HFF-Myc (cell line): Measurements from ENCODE around the gene MDM2.
A peak's percentile ranks its signal among the peaks of the same experiment; 100 is the strongest.
"Not testable (repeated sequence)": the region's sequence is repeated elsewhere in the genome, so short reads cannot be mapped to it uniquely, and the experiment has no call there.

Experiments
- DNase-seq: peaks from one replicate; pipeline ENCODE4 v3.0.0-alpha.2; 2011; ENCODE audit warnings: low read depth; ENCODE audit errors: extremely low read depth
- H3K4me3 ChIP-seq: replicated peaks from 2 replicates; pipeline ENCODE4 v1.5.1; 2011; ENCODE audit warnings: low read depth, mild to moderate bottlenecking, control low read depth, low read length
- CTCF ChIP-seq: IDR thresholded peaks from 2 replicates; pipeline ENCODE4 v1.5.1; 2012; ENCODE audit warnings: mild to moderate bottlenecking, low read depth, low read length, control low read depth; ENCODE audit errors: missing control alignments

MDM2 gene

GRCh38 chr12:68805592-68806120, 2.3 kb upstream of the MDM2 start:
- TF ChIP-seq CTCF: no peak
- H3K4me3 ChIP-seq: no peak overlapping the region
- no peak for DNase-seq

GRCh38 chr12:68806488-68807237, 1.3 kb upstream of the MDM2 start:
- no peak for DNase-seq
- TF ChIP-seq CTCF: no peak
- H3K4me3 ChIP-seq: no peak overlapping the region

- not testable (repeated sequence) for DNase-seq
- H3K4me3 ChIP-seq: peak overlapping the region; percentile 96
Observed at GRCh38 chr12:68807274-68807575, 752 bp upstream of the MDM2 start.

GRCh38 chr12:68808388-68809189, 612 bp downstream of the MDM2 start:
- DNase-seq: peak; percentile 95
- H3K4me3 ChIP-seq: peak overlapping the region; percentile 96
- no peak for TF ChIP-seq CTCF

GRCh38 chr12:68809190-68810026, 1.4 kb downstream of the MDM2 start:
- no peak for TF ChIP-seq CTCF
- DNase-seq: no peak
- H3K4me3 ChIP-seq: peak overlapping the region; percentile 96

GRCh38 chr12:68810027-68810389, 2.0 kb downstream of the MDM2 start:
- DNase-seq: not testable (repeated sequence)
- peak overlapping the region; percentile 96 for H3K4me3 ChIP-seq

- not testable (repeated sequence) for DNase-seq
- peak overlapping the region; percentile 96 for H3K4me3 ChIP-seq
Observed at GRCh38 chr12:68811573-68811972, 3.6 kb downstream of the MDM2 start.

- TF ChIP-seq CTCF: no peak
- DNase-seq: no peak
- H3K4me3 ChIP-seq: peak overlapping the region; percentile 96
Observed at GRCh38 chr12:68812553-68813241, 4.7 kb downstream of the MDM2 start.
